ENCODE results near the gene PTPRD. TPM values are rescaled to one million over a fixed set of nuclear protein-coding genes. Genes with fewer than 3 reads are reported as not detected.

PTPRD gene
- total RNA-seq, 1 experiment from 2014 or later: not detected

GRCh38 chr9:8571643-8572042, 2041.2 kb downstream of the PTPRD start:
- Histone ChIP-seq H3K36me3 (ENCODE audit: control insufficient read depth, insufficient read depth, low read length) (no peaks in the 10 kb centered on the region), H3K9me3 (ENCODE audit: control insufficient read depth, insufficient read depth, low read depth, low read length) (no peaks in the 10 kb centered on the region), H3K27me3 (ENCODE audit: control insufficient read depth, insufficient read depth, low read length) (no peaks in the 10 kb centered on the region), H3K4me1 (ENCODE audit: control insufficient read depth, insufficient read depth, low read length) (no peaks in the 10 kb centered on the region), H3K4me3 (ENCODE audit: low read depth in 2 of 2, low read length in 2 of 2) (no peak overlapping the region), H3K27ac (ENCODE audit: low read length) (no peak overlapping the region)
- no peak for ATAC-seq
- CTCF ChIA-PET: no interaction called here
- no peak for DNase-seq (ENCODE audit: low read depth, low spot score)
- POLR2A ChIA-PET: no interaction called here
- in situ Hi-C loops (cut with HindIII; ENCODE audit: low pct_unique_long_range_greater_than_20kb, low sequenced_read_pairs) (no loop called here), intact Hi-C loops (cut with micrococcal nuclease; ENCODE audit: unreplicated experiment) (no loop called here)
- BruUV-seq (replicated peaks): no TSS peak
- TF ChIP-seq REST (IDR thresholded peaks at IDR 0.05; ENCODE audit: insufficient read depth in 1 of 2, low read depth in 2 of 2, low read length in 1 of 2) (no peak), CTCF (IDR thresholded peaks at IDR 0.05) (no peak), SIN3A (IDR thresholded peaks at IDR 0.05; ENCODE audit: borderline replicate concordance, insufficient read depth, low read depth, low read length) (no peak), POLR2AphosphoS5 (IDR thresholded peaks at IDR 0.05; ENCODE audit: low read depth, low read length) (no peak), TCF7L2 (IDR thresholded peaks at IDR 0.05; ENCODE audit: low read depth, low read length) (no peak)

- no peak overlapping the region for H3K4me3 ChIP-seq (ENCODE audit: low read depth in 2 of 2, low read length in 2 of 2)
- no peak overlapping the region for H3K27ac ChIP-seq (ENCODE audit: low read length)
- DNase-seq (ENCODE audit: low read depth, low spot score): no peak
- ATAC-seq: no peak
- no peaks in the 10 kb centered on the region for H3K27me3 ChIP-seq (ENCODE audit: control insufficient read depth, insufficient read depth, low read length)
- POLR2A ChIA-PET: no interaction called here
- H3K36me3 ChIP-seq (ENCODE audit: control insufficient read depth, insufficient read depth, low read length): no peaks in the 10 kb centered on the region
- TF ChIP-seq TCF7L2 (IDR thresholded peaks at IDR 0.05; ENCODE audit: low read depth, low read length): no peak
- TF ChIP-seq REST (IDR thresholded peaks at IDR 0.05; ENCODE audit: insufficient read depth in 1 of 2, low read depth in 2 of 2, low read length in 1 of 2): no peak
- TF ChIP-seq CTCF (IDR thresholded peaks at IDR 0.05): no peak
- no peak for TF ChIP-seq POLR2AphosphoS5 (IDR thresholded peaks at IDR 0.05; ENCODE audit: low read depth, low read length)
- no peak for TF ChIP-seq SIN3A (IDR thresholded peaks at IDR 0.05; ENCODE audit: borderline replicate concordance, insufficient read depth, low read depth, low read length)
- intact Hi-C loops (cut with micrococcal nuclease; ENCODE audit: unreplicated experiment) (no loop called here), in situ Hi-C loops (cut with HindIII; ENCODE audit: low pct_unique_long_range_greater_than_20kb, low sequenced_read_pairs) (no loop called here)
- CTCF ChIA-PET: no interaction called here
- no TSS peak for BruUV-seq (replicated peaks)
- H3K9me3 ChIP-seq (ENCODE audit: control insufficient read depth, insufficient read depth, low read depth, low read length): no peaks in the 10 kb centered on the region
- no peaks in the 10 kb centered on the region for H3K4me1 ChIP-seq (ENCODE audit: control insufficient read depth, insufficient read depth, low read length)
Observed at GRCh38 chr9:8570776-8571175, 2042.0 kb downstream of the PTPRD start.
